Activated CD4-positive, alpha-beta memory T cell treated with anti-CD3 and anti-CD28 coated beads for 36 hours (primary cell): Measurements from ENCODE around the gene KXD1. TPM values are rescaled to one million over a fixed set of nuclear protein-coding genes. Genes with fewer than 3 reads are reported as not detected.

Experiments
- CTCF ChIA-PET: fragments of 350-600 bp; sonication (Branson Sonifier 250); formaldehyde crosslinking; loops from one replicate; lab custom pipeline; 2021; ENCODE audit warnings: antibody characterized with exemption, inconsistent platforms; lab: Charles Lee
- POLR2A ChIA-PET: fragments of 350-600 bp; sonication (Branson Sonifier 250); formaldehyde crosslinking; loops from one replicate; lab custom pipeline; 2021; ENCODE audit warnings: antibody characterized with exemption; lab: Charles Lee
- DNase-seq: peaks from one replicate; pipeline ENCODE4 v3.0.0-alpha.2; 2020
- H3K27ac Mint-ChIP-seq: one replicate; pipeline ENCODE4 v1.8.0; 2021; ENCODE audit warnings: mixed read lengths
- H3K27me3 Mint-ChIP-seq: one replicate; pipeline ENCODE4 v1.8.0; 2021; ENCODE audit warnings: mixed read lengths
- H3K36me3 Mint-ChIP-seq: one replicate; pipeline ENCODE4 v1.8.0; 2021; ENCODE audit warnings: mixed read lengths
- H3K4me1 Mint-ChIP-seq: one replicate; pipeline ENCODE4 v1.8.0; 2021; ENCODE audit warnings: low read depth, mixed read lengths
- H3K4me3 Mint-ChIP-seq: one replicate; pipeline ENCODE4 v1.8.0; 2021; ENCODE audit warnings: mild to moderate bottlenecking, mixed read lengths
- H3K9me3 Mint-ChIP-seq: one replicate; pipeline ENCODE4 v1.8.0; 2021; ENCODE audit warnings: mixed read lengths
- intact Hi-C: fragments of 100-400 bp; cut with micrococcal nuclease; formaldehyde crosslinking; loops from one replicate; pipeline ENCODE4 v1.15.1; 2023
- total RNA-seq, 2 experiments: library from RNA; stranded (reverse); gene quantifications; one replicate each; pipeline ENCODE4 v1.2.3, GENCODE V29; 2021

KXD1 gene
- total RNA-seq, 2 experiments from 2014 or later: 112 to 114 TPM

DNA sequence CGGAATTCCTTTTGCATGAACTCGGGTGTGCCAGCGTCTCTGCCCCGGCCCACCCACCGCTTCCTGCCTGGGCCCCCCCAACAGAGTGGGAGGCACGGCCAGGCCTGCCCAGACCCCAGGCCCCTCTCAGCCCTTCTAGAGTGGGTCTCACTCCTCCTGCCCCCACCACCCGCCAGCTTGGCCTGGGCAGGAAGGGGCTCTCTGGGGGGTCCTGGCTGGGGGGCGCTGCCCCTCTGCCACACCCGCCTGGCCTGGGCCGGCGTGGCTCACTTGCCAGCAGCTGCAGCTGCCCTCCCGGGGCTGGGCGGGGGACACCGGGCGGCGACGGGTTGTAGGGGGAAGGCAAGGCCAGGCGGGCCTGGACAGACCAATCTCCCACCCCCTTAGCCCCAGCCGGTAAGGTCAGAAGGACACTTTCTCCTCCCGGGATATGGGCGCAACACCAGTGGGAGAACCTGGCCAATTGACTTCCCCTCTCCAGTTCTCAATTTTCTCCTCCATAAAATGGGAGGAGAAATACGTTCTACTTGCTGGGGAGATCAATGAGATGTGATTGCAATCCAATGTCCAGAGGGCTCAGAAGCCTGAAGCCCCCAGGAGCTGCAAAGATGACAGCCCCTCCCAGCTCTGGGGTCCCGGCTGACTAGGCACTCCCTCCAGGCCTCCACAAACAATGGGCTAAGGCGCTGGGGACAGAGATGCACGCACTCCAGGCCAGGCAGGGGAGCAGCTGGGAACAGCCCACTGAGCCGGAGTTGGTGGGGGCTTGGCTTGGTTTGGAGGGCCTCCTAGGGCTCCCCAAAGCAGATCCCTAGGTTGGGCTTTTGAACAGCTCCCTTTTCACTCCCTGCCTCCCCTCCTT is 46.5 kb downstream of the KXD1 start:
- H3K27ac Mint-ChIP-seq: no peak overlapping the region
- H3K4me1 Mint-ChIP-seq: peaks cover 19% of the 10 kb centered on the region
- intact Hi-C loops: no loop called here
- ChIA-PET CTCF (interaction anchor here (1.0 to 1.3 kb wide), 3 partner anchors 11 to 24 kb away, joined by 3 to 6 read pairs (median 4); no protein-coding TSS in a partner anchor), POLR2A (no interaction called here)
- DNase-seq: no peak
- peaks cover 50% of the 10 kb centered on the region for H3K27me3 Mint-ChIP-seq
- H3K9me3 Mint-ChIP-seq: no peaks in the 10 kb centered on the region
- H3K4me3 Mint-ChIP-seq: no peak overlapping the region
- no peaks in the 10 kb centered on the region for H3K36me3 Mint-ChIP-seq

DNA sequence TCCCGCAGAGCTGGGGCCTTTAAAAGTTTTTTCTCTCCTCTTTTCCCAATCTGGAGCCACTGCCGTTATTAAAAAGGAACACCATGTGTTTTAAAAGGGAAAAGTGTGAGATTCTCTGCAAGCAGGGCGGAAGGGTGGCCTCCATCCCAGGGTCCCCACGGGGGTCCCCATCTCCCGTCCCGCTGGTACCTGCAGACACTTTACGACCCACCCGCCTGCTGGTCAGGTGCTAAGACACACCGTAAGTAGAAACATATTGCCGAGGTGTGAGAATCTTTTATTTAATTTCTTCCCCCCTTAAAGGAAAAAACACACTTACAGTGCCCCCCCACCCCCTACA is 47.1 kb downstream of the KXD1 start:
- no peak for DNase-seq
- Mint-ChIP-seq H3K27ac (no peak overlapping the region), H3K9me3 (no peaks in the 10 kb centered on the region), H3K27me3 (peaks cover 53% of the 10 kb centered on the region), H3K4me3 (no peak overlapping the region), H3K4me1 (peaks cover 19% of the 10 kb centered on the region), H3K36me3 (no peaks in the 10 kb centered on the region)
- intact Hi-C loops: no loop called here
- ChIA-PET CTCF (interaction anchor here (1.0 kb wide), 1 partner anchor 23 kb away, joined by 3 read pairs; no protein-coding TSS in a partner anchor), POLR2A (no interaction called here)

DNA sequence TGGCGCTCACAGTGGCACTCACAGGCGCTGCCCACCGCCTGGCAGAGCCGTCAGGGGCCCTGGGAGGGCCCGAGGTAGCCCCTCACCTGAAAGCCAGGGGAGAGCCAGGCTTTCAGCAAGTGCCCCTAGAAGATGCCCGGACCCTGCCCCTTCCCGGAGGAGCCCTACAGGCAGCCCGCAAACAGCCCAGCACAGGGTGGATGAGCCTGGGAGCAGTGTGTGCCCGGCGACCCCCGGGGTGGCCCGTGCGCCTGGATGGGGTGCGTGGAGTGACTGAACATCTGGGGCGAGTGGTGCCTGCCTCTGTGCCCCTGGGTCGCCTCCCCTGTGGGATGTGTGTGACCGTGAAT is 47.5 kb downstream of the KXD1 start:
- ChIA-PET CTCF (interaction anchor here (1.0 kb wide), 1 partner anchor 23 kb away, joined by 3 read pairs; no protein-coding TSS in a partner anchor), POLR2A (no interaction called here)
- H3K4me1 Mint-ChIP-seq: peaks cover 19% of the 10 kb centered on the region
- H3K4me3 Mint-ChIP-seq: no peak overlapping the region
- peaks cover 57% of the 10 kb centered on the region for H3K27me3 Mint-ChIP-seq
- no peaks in the 10 kb centered on the region for H3K9me3 Mint-ChIP-seq
- intact Hi-C loops: no loop called here
- no peak overlapping the region for H3K27ac Mint-ChIP-seq
- no peaks in the 10 kb centered on the region for H3K36me3 Mint-ChIP-seq
- DNase-seq: no peak

DNA sequence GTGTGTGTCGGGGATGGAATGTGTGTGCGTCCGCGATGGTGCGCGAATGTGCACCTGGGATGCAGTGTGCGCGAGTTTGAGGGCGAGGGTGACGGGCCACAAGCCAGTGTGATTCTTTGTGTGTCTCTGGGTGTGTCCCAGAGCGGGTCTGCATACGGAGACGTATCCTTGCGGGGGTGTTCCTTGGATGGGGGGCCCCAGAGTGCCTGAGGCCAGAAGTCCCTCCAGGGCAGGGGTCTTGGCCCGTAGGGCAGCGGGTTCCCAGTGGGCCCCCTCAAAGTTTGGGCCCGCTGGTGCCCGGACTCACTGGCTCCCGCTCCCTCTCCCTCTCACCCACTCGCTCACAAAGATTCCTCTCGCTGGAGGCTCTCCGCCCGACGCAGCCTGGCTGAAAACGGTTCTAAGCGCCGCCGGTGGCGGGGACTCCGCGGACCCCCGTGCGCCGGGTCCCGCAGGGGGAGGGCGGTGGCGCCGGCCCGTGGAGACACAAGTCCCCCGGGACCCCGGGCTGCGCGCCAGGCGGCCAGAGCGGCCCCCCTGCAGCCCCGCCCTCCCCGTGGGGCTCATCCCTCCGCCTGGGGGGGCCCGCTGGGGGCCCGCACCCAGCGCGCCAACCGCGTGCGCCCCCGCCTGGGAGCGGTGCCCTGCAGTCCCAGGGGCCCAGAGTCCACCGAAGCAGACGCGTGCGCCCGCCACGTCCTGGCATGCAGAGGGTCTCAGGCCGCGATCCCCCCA is 48.0 kb downstream of the KXD1 start:
- POLR2A ChIA-PET: no interaction called here
- intact Hi-C loops: no loop called here
- H3K4me1 Mint-ChIP-seq: peaks cover 19% of the 10 kb centered on the region
- H3K36me3 Mint-ChIP-seq: no peaks in the 10 kb centered on the region
- no peak for DNase-seq
- peaks cover 61% of the 10 kb centered on the region for H3K27me3 Mint-ChIP-seq
- H3K27ac Mint-ChIP-seq: no peak overlapping the region
- H3K9me3 Mint-ChIP-seq: no peaks in the 10 kb centered on the region
- no peak overlapping the region for H3K4me3 Mint-ChIP-seq
- CTCF ChIA-PET: interaction anchor here (1.0 kb wide), 1 partner anchor 23 kb away, joined by 3 read pairs; no protein-coding TSS in a partner anchor

DNA sequence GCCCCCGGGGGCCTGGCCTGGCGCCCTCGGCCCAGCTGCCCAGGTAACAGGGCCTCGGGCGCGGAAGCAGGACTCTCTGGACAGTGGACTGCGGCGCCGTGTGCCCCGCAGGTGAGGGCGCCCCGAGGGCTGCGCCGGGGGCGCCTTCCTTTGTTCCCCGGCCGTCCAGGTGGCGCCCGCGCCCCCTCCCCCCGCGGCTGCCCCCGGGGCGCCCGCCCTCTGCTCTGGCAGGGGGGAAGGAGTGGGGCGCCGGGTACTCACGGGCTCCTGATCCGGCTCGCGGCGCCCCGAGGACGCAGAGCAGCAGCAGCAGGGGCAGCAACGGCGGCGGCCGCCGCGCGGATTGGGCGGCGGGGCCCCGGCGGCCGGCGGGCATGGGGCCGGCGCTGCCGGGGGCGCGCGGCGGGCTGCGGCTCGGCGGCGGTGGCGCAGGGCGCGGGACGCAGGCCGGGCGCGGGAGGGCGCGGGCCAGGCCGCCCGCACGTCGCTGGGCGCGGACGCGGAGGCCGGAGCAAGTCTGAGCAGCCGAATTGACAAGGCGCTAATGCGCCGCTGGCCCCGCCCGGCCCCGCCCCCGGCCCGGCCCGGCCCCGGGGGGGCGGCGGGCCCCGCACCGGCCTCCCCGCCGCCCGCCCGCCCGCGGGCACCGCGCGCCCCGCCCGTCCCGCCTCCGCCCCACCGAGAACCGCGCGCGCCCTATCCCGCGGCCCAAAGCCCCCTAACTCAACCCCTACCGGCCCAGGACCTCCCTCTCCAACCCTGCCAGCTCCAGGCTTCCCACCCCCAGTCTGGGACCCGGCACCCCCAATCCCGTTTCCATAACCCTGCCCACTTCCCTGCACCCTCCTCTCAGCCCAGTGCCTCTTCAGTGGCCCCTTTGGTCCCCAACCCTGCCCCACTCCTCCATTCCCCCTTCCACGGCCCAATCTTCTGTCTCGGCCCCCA is 48.9 kb downstream of the KXD1 start, which contains the start of gene CRLF1:
Gene CRLF1 (minus strand): TSS at position 519 of the 945 bp plus-strand sequence. CDS start 143 bp downstream, at position 376.
- no peak within 1 kb of the TSS for H3K4me3 Mint-ChIP-seq
- no peaks in the 10 kb centered on the region for H3K9me3 Mint-ChIP-seq
- no peak within 1 kb of the TSS for H3K27ac Mint-ChIP-seq
- no peak for DNase-seq
- peaks cover 24% of the 10 kb centered on the region for H3K4me1 Mint-ChIP-seq
- intact Hi-C loops: no loop called here
- H3K27me3 Mint-ChIP-seq: peaks cover 64% of the 10 kb centered on the region
- CTCF ChIA-PET: no interaction called here
- H3K36me3 Mint-ChIP-seq: no peaks in the 10 kb centered on the region
- POLR2A ChIA-PET: no interaction called here

DNA sequence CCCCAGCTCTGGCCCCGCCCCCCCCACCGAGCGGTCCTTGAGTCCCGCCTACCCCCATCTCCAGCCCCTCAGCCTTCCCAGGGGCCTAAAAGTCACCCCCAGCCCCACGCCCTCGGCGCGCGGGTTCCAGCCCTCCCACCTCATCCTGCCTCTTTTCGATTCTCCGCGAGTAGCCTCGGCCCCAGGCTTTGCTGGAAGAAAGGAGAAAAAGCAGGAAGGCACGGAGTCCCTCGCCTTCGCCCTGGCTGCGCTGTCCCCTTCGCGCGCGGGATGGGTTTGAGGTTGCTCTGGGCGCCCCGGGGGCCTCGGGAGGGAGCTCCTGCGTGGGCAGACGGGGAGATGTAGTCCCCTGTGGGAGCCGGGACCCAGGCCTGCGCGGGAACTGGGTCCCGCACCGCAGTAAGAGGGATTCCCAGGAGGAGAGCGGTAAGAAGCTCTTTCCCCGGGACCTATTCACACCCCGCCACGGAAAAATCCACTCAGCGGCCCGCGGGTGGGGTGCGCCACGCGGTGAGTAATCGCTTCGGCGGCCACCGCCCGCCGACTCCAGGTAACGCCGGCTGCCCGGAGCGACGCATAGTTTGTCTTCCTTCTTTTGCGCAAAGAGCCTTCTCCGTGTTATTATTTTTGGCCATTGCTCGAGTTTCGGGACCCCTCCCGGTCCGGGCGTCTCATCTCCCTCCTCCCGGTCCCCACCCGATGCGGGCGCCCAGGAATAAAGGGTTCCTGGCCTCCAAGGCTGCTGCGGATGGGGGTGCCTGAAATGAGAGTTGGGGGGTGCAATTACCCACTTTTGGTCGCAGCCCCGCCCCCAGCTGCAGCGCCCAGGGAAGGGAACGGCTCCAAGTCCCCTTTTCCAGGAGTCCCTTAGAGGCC is 49.8 kb downstream of the KXD1 start:
- Mint-ChIP-seq H3K27me3 (peaks cover 63% of the 10 kb centered on the region), H3K4me3 (no peak overlapping the region), H3K9me3 (no peaks in the 10 kb centered on the region), H3K4me1 (peaks cover 31% of the 10 kb centered on the region), H3K36me3 (no peaks in the 10 kb centered on the region), H3K27ac (no peak overlapping the region)
- CTCF ChIA-PET: no interaction called here
- intact Hi-C loops: no loop called here
- DNase-seq: no peak
- POLR2A ChIA-PET: no interaction called here

DNA sequence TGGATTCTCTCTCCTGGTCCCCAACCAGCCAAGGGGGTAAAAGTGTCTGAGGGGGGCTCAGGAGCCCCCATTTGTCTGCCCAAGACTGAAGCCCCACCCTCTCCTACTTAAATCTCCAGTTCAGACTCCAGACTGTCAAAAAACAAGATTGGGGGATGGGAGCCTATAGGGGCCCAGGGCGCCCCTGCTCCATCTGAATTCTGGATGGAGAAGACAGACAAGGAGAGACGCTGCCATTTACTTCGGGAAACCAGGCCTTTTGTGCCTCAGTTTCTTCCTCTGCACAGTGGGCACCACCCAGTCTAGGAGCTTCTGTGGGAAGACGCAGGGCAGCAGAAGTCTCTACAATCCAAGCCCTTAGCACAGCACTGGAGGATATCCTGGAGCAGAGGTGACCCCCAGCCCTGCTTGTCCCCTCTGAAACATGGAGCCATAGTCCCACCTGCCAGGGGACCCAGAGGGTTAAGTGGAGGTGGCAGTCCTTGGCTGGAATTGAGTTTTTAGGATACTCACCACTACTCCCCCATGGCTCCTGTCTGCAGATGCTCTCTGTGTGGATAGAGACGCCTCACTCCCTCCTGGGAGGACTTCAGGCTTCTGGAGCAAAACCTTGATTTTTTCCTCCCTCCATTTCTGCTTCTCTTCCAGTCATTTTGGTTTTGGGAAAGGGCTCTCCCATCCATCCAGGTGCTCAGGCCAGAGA is 50.6 kb downstream of the KXD1 start:
- DNase-seq: no peak
- Mint-ChIP-seq H3K4me1 (peaks cover 30% of the 10 kb centered on the region), H3K27me3 (peaks cover 59% of the 10 kb centered on the region), H3K27ac (no peak overlapping the region), H3K36me3 (no peaks in the 10 kb centered on the region), H3K9me3 (no peaks in the 10 kb centered on the region), H3K4me3 (no peak overlapping the region)
- CTCF ChIA-PET: no interaction called here
- intact Hi-C loops: no loop called here
- POLR2A ChIA-PET: no interaction called here

DNA sequence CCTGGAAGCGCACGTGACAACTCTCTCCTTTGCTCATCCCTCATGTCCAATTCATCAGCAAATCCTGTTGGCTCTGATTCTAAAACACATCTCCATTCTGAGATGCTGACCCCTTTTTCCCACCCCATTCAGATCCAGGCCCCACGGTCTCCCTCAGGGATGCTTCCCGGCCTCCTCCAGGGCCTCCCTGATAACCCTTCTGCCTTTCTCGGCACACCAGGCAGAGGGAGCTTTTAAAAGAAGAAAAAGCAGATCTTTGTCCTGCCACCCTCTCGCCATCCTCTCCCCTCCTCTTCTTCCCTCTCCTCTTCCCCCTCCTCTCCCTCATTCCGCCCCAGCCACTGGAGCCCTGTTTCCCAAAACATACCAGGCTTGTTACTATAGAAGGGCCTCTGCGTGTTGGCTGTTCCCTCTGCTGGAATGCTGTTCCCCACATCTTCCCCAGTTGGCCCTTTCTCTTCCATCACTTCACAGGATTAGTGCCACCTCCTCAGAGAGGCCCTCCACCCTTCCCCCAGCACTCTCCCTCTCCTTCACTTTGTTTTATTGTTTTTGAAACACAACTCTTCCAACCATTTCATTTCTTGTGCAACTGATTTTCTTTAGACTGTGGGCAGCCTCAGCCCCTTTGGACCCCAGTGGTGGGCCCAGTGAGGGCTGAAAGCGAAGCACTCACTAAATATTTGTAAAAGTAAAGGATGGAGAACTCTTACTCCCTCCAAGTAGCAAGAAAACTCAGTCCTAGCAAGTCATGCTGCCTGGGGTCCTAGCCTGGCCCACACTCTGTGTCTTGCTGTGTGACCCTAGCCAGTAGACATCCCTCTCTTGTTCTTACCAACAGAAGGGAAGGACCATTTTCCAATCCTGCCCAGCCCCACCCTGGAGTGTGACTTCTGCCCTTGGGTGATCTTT is 51.4 kb downstream of the KXD1 start:
- no peak overlapping the region for H3K27ac Mint-ChIP-seq
- DNase-seq: no peak
- H3K4me3 Mint-ChIP-seq: no peak overlapping the region

DNA sequence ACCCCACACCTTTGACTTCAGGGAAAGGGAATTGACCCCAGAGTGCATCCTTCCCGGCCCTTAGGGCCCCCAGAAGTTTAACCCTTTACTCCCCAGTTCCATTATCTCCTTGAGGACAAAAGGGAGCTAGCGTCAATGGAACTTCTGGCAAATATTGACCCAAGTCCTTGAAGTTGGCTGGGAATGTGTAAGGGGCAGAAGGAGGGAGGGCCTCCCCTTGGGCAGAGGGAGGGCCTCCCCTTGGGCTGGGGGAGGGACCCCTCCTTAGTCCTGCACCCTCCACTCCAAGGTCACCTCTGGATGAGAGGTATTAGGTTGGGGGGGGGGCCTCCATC is 52.0 kb downstream of the KXD1 start:
- no peak for DNase-seq
- Mint-ChIP-seq H3K36me3 (no peaks in the 10 kb centered on the region), H3K4me1 (peaks cover 32% of the 10 kb centered on the region), H3K27ac (no peak overlapping the region), H3K9me3 (no peaks in the 10 kb centered on the region), H3K27me3 (peaks cover 66% of the 10 kb centered on the region), H3K4me3 (no peak overlapping the region)
- intact Hi-C loops: no loop called here
- ChIA-PET POLR2A (no interaction called here), CTCF (no interaction called here)

More for the DNA sequence above, 51.4 kb downstream of the KXD1 start:
- CTCF ChIA-PET: no interaction called here
- intact Hi-C loops: no loop called here
- Mint-ChIP-seq H3K4me1 (peaks cover 32% of the 10 kb centered on the region), H3K9me3 (no peaks in the 10 kb centered on the region), H3K36me3 (no peaks in the 10 kb centered on the region), H3K27me3 (peaks cover 61% of the 10 kb centered on the region)
- POLR2A ChIA-PET: no interaction called here

DNA sequence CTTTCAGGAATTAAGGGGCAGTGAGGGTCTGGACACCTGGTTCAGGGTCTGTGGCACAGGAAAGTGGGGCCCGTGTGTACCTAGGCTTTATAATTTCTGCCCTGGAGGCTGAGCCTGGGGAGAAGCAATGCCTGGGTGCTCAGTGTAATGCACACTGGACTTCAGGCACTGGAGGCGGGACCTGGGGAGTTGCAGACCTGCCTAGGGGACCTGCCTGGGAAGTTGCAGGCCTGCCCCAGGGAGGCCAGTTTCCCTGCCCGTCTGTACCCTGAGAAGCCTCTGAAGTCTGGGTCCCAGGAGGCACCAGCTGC is 52.5 kb downstream of the KXD1 start:
- peaks cover 32% of the 10 kb centered on the region for H3K4me1 Mint-ChIP-seq

More for the DNA sequence above, 52.5 kb downstream of the KXD1 start:
- peaks cover 64% of the 10 kb centered on the region for H3K27me3 Mint-ChIP-seq
- no peaks in the 10 kb centered on the region for H3K36me3 Mint-ChIP-seq
- intact Hi-C loops: no loop called here
- POLR2A ChIA-PET: no interaction called here
- DNase-seq: no peak
- no peak overlapping the region for H3K27ac Mint-ChIP-seq
- CTCF ChIA-PET: interaction anchor here (1.0 kb wide), 1 partner anchor 237 kb away, joined by 3 read pairs; no protein-coding TSS in a partner anchor
- H3K4me3 Mint-ChIP-seq: no peak overlapping the region
- no peaks in the 10 kb centered on the region for H3K9me3 Mint-ChIP-seq
